ENCODE results near the gene CBLC.
A peak's percentile ranks its signal among the peaks of the same experiment; 100 is the strongest.

The CBLC gene

GRCh38 chr19:44792281-44792680 lies 14.6 kb downstream of the CBLC start:
- Histone ChIP-seq H2AK5ac (ENCODE audit: low read length) (no peak overlapping the region), H3K36me3 (ENCODE audit: control insufficient read depth, insufficient read depth, low read length) (no peaks in the 10 kb centered on the region), H3K23ac (ENCODE audit: low read length) (no peak overlapping the region), H3K79me2 (ENCODE audit: control insufficient read depth, insufficient read depth, low read length) (no peaks in the 10 kb centered on the region), H2BK5ac (ENCODE audit: low read length) (no peak overlapping the region), H3K79me1 (ENCODE audit: low read length) (no peaks in the 10 kb centered on the region), H2BK15ac (replicated peaks; ENCODE audit: low read depth) (no peak overlapping the region), H2BK120ac (ENCODE audit: low read depth, low read length) (no peak overlapping the region), H3K18ac (ENCODE audit: low read length) (no peak overlapping the region), H3K56ac (ENCODE audit: low read length) (no peak overlapping the region), H4K8ac (ENCODE audit: low read depth, low read length) (no peak overlapping the region), H3K27me3 (ENCODE audit: insufficient read depth, low read length, poor library complexity) (no peaks in the 10 kb centered on the region), H4K5ac (ENCODE audit: low read length) (no peak overlapping the region), H3K4me3 (ENCODE audit: low read length) (no peak overlapping the region), H3K4me1 (ENCODE audit: control insufficient read depth, low read depth, low read length) (no peaks in the 10 kb centered on the region), H3K27ac (ENCODE audit: low read depth, low read length) (no peak overlapping the region), H3K9ac (ENCODE audit: low read length) (no peak overlapping the region), H3K4me2 (ENCODE audit: low read length) (no peak overlapping the region), H3K4ac (ENCODE audit: low read depth, low read length) (no peak overlapping the region)
- no CpG with 5 or more reads among the region's 9 CpGs for WGBS (ENCODE audit: extremely low coverage, insufficient coverage, low lambda C conversion rate)
- DNase-seq = no peak

GRCh38 chr19:44794610-44795009 lies 16.9 kb downstream of the CBLC start:
- Histone ChIP-seq H3K4ac (ENCODE audit: low read depth, low read length) (no peak overlapping the region), H3K79me2 (ENCODE audit: control insufficient read depth, insufficient read depth, low read length) (no peaks in the 10 kb centered on the region), H4K8ac (ENCODE audit: low read depth, low read length) (no peak overlapping the region), H3K4me3 (ENCODE audit: low read length) (no peak overlapping the region), H3K23ac (ENCODE audit: low read length) (no peak overlapping the region), H3K56ac (ENCODE audit: low read length) (no peak overlapping the region), H3K79me1 (ENCODE audit: low read length) (no peaks in the 10 kb centered on the region), H2BK15ac (replicated peaks; ENCODE audit: low read depth) (no peak overlapping the region), H3K18ac (ENCODE audit: low read length) (no peak overlapping the region), H2BK120ac (ENCODE audit: low read depth, low read length) (no peak overlapping the region), H3K9ac (ENCODE audit: low read length) (no peak overlapping the region), H3K27me3 (ENCODE audit: insufficient read depth, low read length, poor library complexity) (no peaks in the 10 kb centered on the region), H2AK5ac (ENCODE audit: low read length) (no peak overlapping the region), H3K4me1 (ENCODE audit: control insufficient read depth, low read depth, low read length) (no peaks in the 10 kb centered on the region), H4K5ac (ENCODE audit: low read length) (no peak overlapping the region), H3K27ac (ENCODE audit: low read depth, low read length) (no peak overlapping the region), H2BK5ac (ENCODE audit: low read length) (no peak overlapping the region), H3K4me2 (ENCODE audit: low read length) (no peak overlapping the region), H3K36me3 (ENCODE audit: control insufficient read depth, insufficient read depth, low read length) (no peaks in the 10 kb centered on the region)
- no peak for DNase-seq
- WGBS (ENCODE audit: extremely low coverage, insufficient coverage, low lambda C conversion rate) = no CpG with 5 or more reads among the region's 4 CpGs

- no CpG with 5 or more reads among the region's 13 CpGs for WGBS (ENCODE audit: extremely low coverage, insufficient coverage, low lambda C conversion rate)
- no peak overlapping the region for H3K23ac ChIP-seq (ENCODE audit: low read length)
- H3K9ac ChIP-seq (ENCODE audit: low read length) = no peak overlapping the region
These were observed 17.8 kb downstream of the CBLC start for GRCh38 chr19:44795398-44795987.

GRCh38 chr19:44796701-44797115 lies 19.0 kb downstream of the CBLC start:
- no peaks in the 10 kb centered on the region for H3K79me2 ChIP-seq (ENCODE audit: control insufficient read depth, insufficient read depth, low read length)
- no peaks in the 10 kb centered on the region for H3K4me1 ChIP-seq (ENCODE audit: control insufficient read depth, low read depth, low read length)
- H3K79me1 ChIP-seq (ENCODE audit: low read length) = no peaks in the 10 kb centered on the region
- no peaks in the 10 kb centered on the region for H3K36me3 ChIP-seq (ENCODE audit: control insufficient read depth, insufficient read depth, low read length)
- H3K27ac ChIP-seq (ENCODE audit: low read depth, low read length) = peak overlapping the region; percentile 46
- no peak overlapping the region for H2BK5ac ChIP-seq (ENCODE audit: low read length)
- H4K8ac ChIP-seq (ENCODE audit: low read depth, low read length) = no peak overlapping the region
- H4K5ac ChIP-seq (ENCODE audit: low read length) = no peak overlapping the region
- WGBS (ENCODE audit: extremely low coverage, insufficient coverage, low lambda C conversion rate) = no CpG with 5 or more reads among the region's 12 CpGs
- H3K27me3 ChIP-seq (ENCODE audit: insufficient read depth, low read length, poor library complexity) = no peaks in the 10 kb centered on the region
- no peak overlapping the region for H2BK120ac ChIP-seq (ENCODE audit: low read depth, low read length)
- H3K4me2 ChIP-seq (ENCODE audit: low read length) = no peak overlapping the region
- H3K23ac ChIP-seq (ENCODE audit: low read length) = no peak overlapping the region
- no peak overlapping the region for H3K18ac ChIP-seq (ENCODE audit: low read length)
- H2BK15ac ChIP-seq (replicated peaks; ENCODE audit: low read depth) = no peak overlapping the region
- no peak overlapping the region for H3K9ac ChIP-seq (ENCODE audit: low read length)
- no peak overlapping the region for H3K4me3 ChIP-seq (ENCODE audit: low read length)
- H3K4ac ChIP-seq (ENCODE audit: low read depth, low read length) = no peak overlapping the region
- DNase-seq = peak; percentile 67
- H2AK5ac ChIP-seq (ENCODE audit: low read length) = no peak overlapping the region
- H3K56ac ChIP-seq (ENCODE audit: low read length) = peak overlapping the region; percentile 25

More at GRCh38 chr19:44795398-44795987, 17.8 kb downstream of the CBLC start:
- Histone ChIP-seq H3K4ac (ENCODE audit: low read depth, low read length) (no peak overlapping the region), H2AK5ac (ENCODE audit: low read length) (no peak overlapping the region), H3K56ac (ENCODE audit: low read length) (no peak overlapping the region), H3K18ac (ENCODE audit: low read length) (no peak overlapping the region), H2BK15ac (replicated peaks; ENCODE audit: low read depth) (no peak overlapping the region), H4K8ac (ENCODE audit: low read depth, low read length) (no peak overlapping the region), H2BK120ac (ENCODE audit: low read depth, low read length) (no peak overlapping the region), H3K79me1 (ENCODE audit: low read length) (no peaks in the 10 kb centered on the region), H3K27ac (ENCODE audit: low read depth, low read length) (no peak overlapping the region), H3K27me3 (ENCODE audit: insufficient read depth, low read length, poor library complexity) (no peaks in the 10 kb centered on the region), H3K79me2 (ENCODE audit: control insufficient read depth, insufficient read depth, low read length) (no peaks in the 10 kb centered on the region), H4K5ac (ENCODE audit: low read length) (no peak overlapping the region), H3K4me3 (ENCODE audit: low read length) (no peak overlapping the region), H3K4me1 (ENCODE audit: control insufficient read depth, low read depth, low read length) (no peaks in the 10 kb centered on the region), H3K4me2 (ENCODE audit: low read length) (no peak overlapping the region), H3K36me3 (ENCODE audit: control insufficient read depth, insufficient read depth, low read length) (no peaks in the 10 kb centered on the region), H2BK5ac (ENCODE audit: low read length) (no peak overlapping the region)
- no peak for DNase-seq

- Histone ChIP-seq H3K9ac (ENCODE audit: low read length) (no peak overlapping the region), H3K79me2 (ENCODE audit: control insufficient read depth, insufficient read depth, low read length) (no peaks in the 10 kb centered on the region), H3K36me3 (ENCODE audit: control insufficient read depth, insufficient read depth, low read length) (no peaks in the 10 kb centered on the region), H3K27ac (ENCODE audit: low read depth, low read length) (no peak overlapping the region), H2BK5ac (ENCODE audit: low read length) (no peak overlapping the region), H3K18ac (ENCODE audit: low read length) (no peak overlapping the region), H3K4me1 (ENCODE audit: control insufficient read depth, low read depth, low read length) (no peaks in the 10 kb centered on the region), H3K79me1 (ENCODE audit: low read length) (no peaks in the 10 kb centered on the region), H3K4ac (ENCODE audit: low read depth, low read length) (no peak overlapping the region), H3K27me3 (ENCODE audit: insufficient read depth, low read length, poor library complexity) (no peaks in the 10 kb centered on the region), H4K8ac (ENCODE audit: low read depth, low read length) (no peak overlapping the region), H3K4me3 (ENCODE audit: low read length) (no peak overlapping the region), H3K56ac (ENCODE audit: low read length) (no peak overlapping the region), H3K4me2 (ENCODE audit: low read length) (no peak overlapping the region), H2BK15ac (replicated peaks; ENCODE audit: low read depth) (no peak overlapping the region), H2AK5ac (ENCODE audit: low read length) (no peak overlapping the region), H2BK120ac (ENCODE audit: low read depth, low read length) (no peak overlapping the region), H3K23ac (ENCODE audit: low read length) (no peak overlapping the region), H4K5ac (ENCODE audit: low read length) (no peak overlapping the region)
- WGBS (ENCODE audit: extremely low coverage, insufficient coverage, low lambda C conversion rate) = no CpG with 5 or more reads among the region's 10 CpGs
- DNase-seq = no peak
These were observed 22.1 kb downstream of the CBLC start for GRCh38 chr19:44799627-44800346.

Measured in mesendoderm (in vitro differentiated cells).